Prostate gland (tissue), 2 donors: ENCODE data around the gene GRXCR1. TPM values are rescaled to one million over a fixed set of nuclear protein-coding genes. Genes with fewer than 3 reads are reported as not detected.

ENCODE experiments used
- DNase-seq: peaks from one replicate; pipeline ENCODE4 v3.0.0-alpha.2; 2019; ENCODE audit warnings: low spot score
- H3K27ac ChIP-seq, 2 donors: fragments of 200-600 bp; sonication (generic); 2 replicates each; pipeline ENCODE4 v1.5.1; 2017 to 2019
- H3K27me3 ChIP-seq: fragments of 200-600 bp; sonication (generic); replicated peaks from 2 replicates; pipeline ENCODE4 v1.5.1; 2019; ENCODE audit not compliant: insufficient read depth
- H3K36me3 ChIP-seq, 2 donors: fragments of 200-600 bp; sonication (generic); 1 replicate in 1 of 2; 2 replicates in 1 of 2; pipeline versions ENCODE4 v1.5.1 to v1.8.1; 2017 to 2019
- H3K4me1 ChIP-seq: fragments of 200-600 bp; sonication (generic); replicated peaks from 2 replicates; pipeline ENCODE4 v1.5.1; 2019
- H3K4me3 ChIP-seq, 2 donors: fragments of 200-600 bp; sonication (generic); 2 replicates each; pipeline ENCODE4 v1.5.1; 2017 to 2019
- H3K9me3 ChIP-seq: fragments of 200-600 bp; sonication (generic); 2 replicates; pipeline ENCODE4 v1.5.1; 2017
- CTCF ChIP-seq, 4 experiments: fragments of 200-600 bp in 2 of 4; fragments of 450-650 bp in 2 of 4; sonication (generic) in 2 of 4; IDR thresholded peaks; 1 replicate in 3 of 4; 2 replicates in 1 of 4; pipeline ENCODE4 v1.5.1; 2016 to 2019; ENCODE audit warnings: antibody characterized with exemption in 4 of 4, mild to moderate bottlenecking in 2 of 4, moderate library complexity in 2 of 4
- POLR2A ChIP-seq: fragments of 450-650 bp; IDR thresholded peaks from one replicate; pipeline ENCODE4 v1.6.1; 2016; ENCODE audit warnings: antibody characterized with exemption, mild to moderate bottlenecking
- POLR2AphosphoS5 ChIP-seq: sonication (generic); formaldehyde crosslinking; IDR thresholded peaks from one replicate; pipeline ENCODE4 v1.6.1; 2017; ENCODE audit warnings: antibody characterized with exemption
- WGBS: methylation state at CpG from one replicate; pipeline ENCODE4 v1.1.5; 2018; 5-methylcytosine and 5-hydroxymethylcytosine counted together
- intact Hi-C: fragments of 100-400 bp; cut with DNase I; formaldehyde crosslinking; loops from one replicate; pipeline ENCODE4 v1.14.2; 2022
- total RNA-seq, 2 donors: library from RNA; depleted of rRNA; stranded (reverse); fragments of >200 nt; gene quantifications; one replicate each; pipeline ENCODE4 v1.1.0, GENCODE V29; 2016

The GRXCR1 gene
- not detected for total RNA-seq

- H3K4me1 ChIP-seq = no peaks in the 10 kb centered on the region
- no peaks in the 10 kb centered on the region for H3K27me3 ChIP-seq
- no peak for DNase-seq
- H3K9me3 ChIP-seq = no peaks in the 10 kb centered on the region
- H3K4me3 ChIP-seq = no peak within 1 kb of the TSS
- H3K27ac ChIP-seq = no peak within 1 kb of the TSS
- H3K36me3 ChIP-seq = no peaks in the 10 kb centered on the region
- WGBS = 82% methylated on average over 2 of the region's 2 CpGs
- TF ChIP-seq POLR2AphosphoS5 = no peak
- no peak for TF ChIP-seq POLR2A
- TF ChIP-seq CTCF (IDR thresholded peaks at IDR 0.05) = no peak
- intact Hi-C loops = no loop called here
Observed at GRCh38 chr4:42892413-42892812, at the start of gene GRXCR1. GRXCR1 (plus strand) TSS chr4:42892713; CDS start chr4:42893267, 554 bp downstream.

GRCh38 chr4:42843694-42844093 is 48.8 kb upstream of the GRXCR1 start:
- Histone ChIP-seq H3K4me3 (no peak overlapping the region), H3K27me3 (no peaks in the 10 kb centered on the region), H3K36me3 (no peaks in the 10 kb centered on the region), H3K4me1 (no peaks in the 10 kb centered on the region), H3K27ac (no peak overlapping the region), H3K9me3 (no peaks in the 10 kb centered on the region)
- 84% methylated on average over 2 of the region's 2 CpGs for WGBS
- intact Hi-C loops = no loop called here
- DNase-seq = no peak
- TF ChIP-seq CTCF (IDR thresholded peaks at IDR 0.05) (no peak), POLR2A (no peak), POLR2AphosphoS5 (no peak)

- Histone ChIP-seq H3K4me3 (no peak overlapping the region), H3K36me3 (no peaks in the 10 kb centered on the region), H3K27ac (no peak overlapping the region), H3K4me1 (no peaks in the 10 kb centered on the region), H3K9me3 (no peaks in the 10 kb centered on the region), H3K27me3 (no peaks in the 10 kb centered on the region)
- intact Hi-C loops = no loop called here
- WGBS = 76% methylated on average over 3 of the region's 3 CpGs
- no peak for DNase-seq
- TF ChIP-seq POLR2A (no peak), CTCF (IDR thresholded peaks at IDR 0.05) (no peak), POLR2AphosphoS5 (no peak)
Observed at GRCh38 chr4:42844422-42845070, 48.0 kb upstream of the GRXCR1 start.

GRCh38 chr4:42845586-42845985 is 46.9 kb upstream of the GRXCR1 start:
- H3K4me1 ChIP-seq = no peaks in the 10 kb centered on the region
- H3K4me3 ChIP-seq = no peak overlapping the region
- TF ChIP-seq CTCF (IDR thresholded peaks at IDR 0.05) = no peak
- TF ChIP-seq POLR2AphosphoS5 = no peak
- no peak for TF ChIP-seq POLR2A
- DNase-seq = no peak
- H3K36me3 ChIP-seq = no peaks in the 10 kb centered on the region
- WGBS = 29% methylated on average over 1 of the region's 1 CpG
- no peaks in the 10 kb centered on the region for H3K27me3 ChIP-seq
- intact Hi-C loops = no loop called here
- H3K27ac ChIP-seq = no peak overlapping the region
- no peaks in the 10 kb centered on the region for H3K9me3 ChIP-seq

- Histone ChIP-seq H3K4me1 (peaks cover 3% of the 10 kb centered on the region), H3K27ac (no peak overlapping the region), H3K36me3 (no peaks in the 10 kb centered on the region), H3K9me3 (no peaks in the 10 kb centered on the region), H3K27me3 (no peaks in the 10 kb centered on the region), H3K4me3 (no peak overlapping the region)
- DNase-seq = no peak
- intact Hi-C loops = no loop called here
- TF ChIP-seq POLR2AphosphoS5 = no peak
- no peak for TF ChIP-seq POLR2A
- TF ChIP-seq CTCF (IDR thresholded peaks at IDR 0.05) = no peak
Observed at GRCh38 chr4:42855779-42856178, 36.7 kb upstream of the GRXCR1 start.
